Posterior vena cava (tissue), 2 donors: ENCODE measurements around the gene CHRND. TPM values are rescaled to one million over a fixed set of nuclear protein-coding genes. Genes with fewer than 3 reads are reported as not detected.
"Not testable (repeated sequence)": the region's sequence is repeated elsewhere in the genome, so short reads cannot be mapped to it uniquely, and the experiment has no call there.

Source experiments
- DNase-seq: peaks from one replicate; pipeline ENCODE4 v3.0.0-alpha.2; 2020; ENCODE audit warnings: low spot score
- intact Hi-C, 2 donors: fragments of 100-400 bp; cut with DNase I; formaldehyde crosslinking; loops; one replicate each; pipeline versions ENCODE4 v1.14.1 to v1.14.2; 2022 to 2023
- total RNA-seq, 2 donors: library from RNA; stranded (reverse); fragmentation: NEBNext Ultra II Directional; extraction: Animal tissue kit (Norgen Biotek cat#: 25700); gene quantifications; one replicate each; pipeline ENCODE4 v1.2.1, GENCODE V29; 2021
- donor health status: DM: yes; HTN: yes; CAD: no.
- donor health status: DM: yes; HTN: yes; CAD: no.

CHRND gene
- total RNA-seq, 2 donors from 2014 or later: not detected

DNA sequence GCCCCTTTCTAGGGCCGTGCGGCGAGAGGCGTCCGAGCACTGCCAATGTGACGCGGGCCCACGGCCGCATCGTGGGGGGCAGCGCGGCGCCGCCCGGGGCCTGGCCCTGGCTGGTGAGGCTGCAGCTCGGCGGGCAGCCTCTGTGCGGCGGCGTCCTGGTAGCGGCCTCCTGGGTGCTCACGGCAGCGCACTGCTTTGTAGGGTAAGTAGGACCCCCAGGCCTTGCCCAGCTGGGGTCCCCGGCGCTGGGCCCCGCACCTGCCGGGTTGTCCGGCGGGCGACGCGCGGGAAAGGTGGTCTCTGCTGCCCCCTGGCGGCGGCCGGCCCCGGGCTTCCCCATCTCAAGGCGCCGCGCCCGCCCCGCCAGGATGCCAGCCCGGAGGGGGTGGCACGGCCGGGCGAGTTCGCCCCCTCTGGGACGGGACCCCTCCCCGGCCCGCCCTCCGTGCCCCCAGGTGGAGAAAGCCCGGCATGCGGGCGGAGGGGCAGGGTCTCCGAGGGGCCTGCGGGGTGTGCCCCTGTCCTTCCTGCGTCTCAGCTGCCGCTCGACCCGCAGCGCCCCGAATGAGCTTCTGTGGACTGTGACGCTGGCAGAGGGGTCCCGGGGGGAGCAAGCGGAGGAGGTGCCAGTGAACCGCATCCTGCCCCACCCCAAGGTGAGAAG lies 3.9 kb upstream of the CHRND start:
- intact Hi-C loops: loop anchor here in 1 of 2 donors (10.0 kb wide), 2 partner anchors 77 to 607 kb away; no protein-coding TSS in a partner anchor
- no peak for DNase-seq

DNA sequence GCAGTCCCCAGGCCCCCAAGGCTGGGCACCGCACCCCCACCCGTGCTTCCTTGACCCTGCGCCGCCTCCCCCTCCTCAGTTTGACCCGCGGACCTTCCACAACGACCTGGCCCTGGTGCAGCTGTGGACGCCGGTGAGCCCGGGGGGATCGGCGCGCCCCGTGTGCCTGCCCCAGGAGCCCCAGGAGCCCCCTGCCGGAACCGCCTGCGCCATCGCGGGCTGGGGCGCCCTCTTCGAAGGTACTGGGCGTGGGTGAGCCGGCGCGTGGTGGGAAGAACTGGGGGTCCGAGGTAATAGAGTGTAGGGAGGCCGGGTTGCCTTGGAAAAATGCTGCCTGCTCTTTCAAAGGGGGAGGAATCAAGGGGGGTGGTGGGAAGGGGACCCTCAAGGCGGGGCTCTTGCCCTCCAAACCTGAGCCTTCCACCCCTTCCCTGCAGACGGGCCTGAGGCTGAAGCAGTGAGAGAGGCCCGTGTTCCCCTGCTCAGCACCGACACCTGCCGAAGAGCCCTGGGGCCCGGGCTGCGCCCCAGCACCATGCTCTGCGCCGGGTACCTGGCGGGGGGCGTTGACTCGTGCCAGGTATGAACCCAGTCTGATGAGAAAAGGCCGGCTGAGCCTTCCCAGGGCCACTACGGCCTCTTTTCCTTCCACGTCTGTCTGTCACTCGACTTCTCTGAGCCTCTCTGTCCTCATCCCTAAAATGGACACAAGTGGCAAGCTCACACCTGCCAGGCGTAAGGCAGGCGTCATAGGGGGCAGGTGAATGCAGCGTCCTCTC lies 3.1 kb upstream of the CHRND start:
- intact Hi-C loops: loop anchor here in 1 of 2 donors (10.0 kb wide), 2 partner anchors 78 to 608 kb away; no protein-coding TSS in a partner anchor
- DNase-seq: no peak

GRCh38 chr2:232523402-232523681 lies 2.6 kb upstream of the CHRND start:
- intact Hi-C loops: loop anchor here in 1 of 2 donors (10.0 kb wide), 2 partner anchors 79 to 609 kb away; no protein-coding TSS in a partner anchor

DNA sequence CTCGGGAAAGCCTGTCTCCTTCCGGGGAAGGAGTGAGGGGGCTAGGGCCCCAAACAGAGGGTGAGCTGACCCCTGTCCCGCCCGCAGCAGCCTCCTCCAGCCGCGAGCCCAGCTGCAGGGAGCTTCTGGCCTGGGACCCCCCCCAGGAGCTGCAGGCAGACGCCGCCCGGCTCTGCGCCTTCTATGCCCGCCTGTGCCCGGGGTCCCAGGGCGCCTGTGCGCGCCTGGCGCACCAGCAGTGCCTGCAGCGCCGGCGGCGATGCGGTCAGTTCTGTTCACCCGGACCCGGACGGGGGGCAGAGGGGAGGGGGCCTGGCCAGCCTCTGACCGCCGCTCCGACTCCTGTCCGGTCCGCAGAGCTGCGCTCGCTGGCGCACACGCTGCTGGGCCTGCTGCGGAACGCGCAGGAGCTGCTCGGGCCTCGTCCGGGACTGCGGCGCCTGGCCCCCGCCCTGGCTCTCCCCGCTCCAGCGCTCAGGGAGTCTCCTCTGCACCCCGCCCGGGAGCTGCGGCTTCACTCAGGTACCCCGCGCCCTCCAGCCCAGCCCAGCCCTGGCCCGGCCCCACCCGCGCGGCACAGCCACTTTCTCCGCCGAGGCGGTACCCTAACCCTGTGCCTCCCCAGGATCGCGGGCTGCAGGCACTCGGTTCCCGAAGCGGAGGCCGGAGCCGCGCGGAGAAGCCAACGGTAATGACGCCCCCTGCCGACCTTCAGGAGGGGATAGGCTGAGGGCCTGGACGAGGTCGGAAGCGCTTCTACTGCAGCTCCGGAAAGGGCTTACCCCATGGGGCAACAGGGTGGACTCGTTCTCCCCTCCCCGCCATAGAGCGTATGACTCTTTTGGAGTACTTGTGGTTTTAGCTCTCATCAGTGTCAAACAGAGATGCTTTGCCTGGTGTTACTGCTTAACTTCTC lies 2.0 kb upstream of the CHRND start:
- DNase-seq: no peak
- intact Hi-C loops: loop anchor here in 1 of 2 donors (10.0 kb wide), 2 partner anchors 79 to 609 kb away; no protein-coding TSS in a partner anchor

More at GRCh38 chr2:232523402-232523681, 2.6 kb upstream of the CHRND start:
- no peak for DNase-seq

DNA sequence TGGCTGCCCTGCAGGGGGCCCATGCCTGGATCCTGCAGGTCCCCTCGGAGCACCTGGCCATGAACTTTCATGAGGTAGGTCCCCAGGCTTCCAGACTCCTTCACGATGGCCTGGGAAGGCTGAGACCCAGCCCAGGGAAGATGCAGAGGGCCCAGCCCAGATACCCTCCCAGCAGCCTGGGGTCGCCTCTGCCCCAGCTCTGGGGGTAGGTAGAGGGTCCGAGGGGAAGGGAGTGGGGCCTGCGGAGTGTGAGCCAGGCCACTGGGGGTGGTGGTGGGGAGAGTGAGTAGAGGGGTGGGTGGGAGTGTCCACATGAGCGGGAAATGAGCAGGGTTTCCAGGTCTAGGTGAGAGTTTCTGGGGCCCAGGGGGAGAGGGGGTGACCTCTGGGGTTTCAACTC lies 1.2 kb upstream of the CHRND start:
- no peak for DNase-seq
- intact Hi-C loops: loop anchor here in 1 of 2 donors (10.0 kb wide), 2 partner anchors 80 to 610 kb away; no protein-coding TSS in a partner anchor

DNA sequence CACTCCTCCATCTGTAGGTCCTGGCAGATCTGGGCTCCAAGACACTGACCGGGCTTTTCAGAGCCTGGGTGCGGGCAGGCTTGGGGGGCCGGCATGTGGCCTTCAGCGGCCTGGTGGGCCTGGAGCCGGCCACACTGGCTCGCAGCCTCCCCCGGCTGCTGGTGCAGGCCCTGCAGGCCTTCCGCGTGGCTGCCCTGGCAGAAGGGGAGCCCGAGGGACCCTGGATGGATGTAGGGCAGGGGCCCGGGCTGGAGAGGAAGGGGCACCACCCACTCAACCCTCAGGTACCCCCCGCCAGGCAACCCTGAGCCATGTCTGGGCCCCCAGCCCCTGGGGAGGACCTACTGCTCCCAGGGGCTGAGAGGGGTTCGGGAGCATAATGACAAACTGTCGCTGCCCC lies 761 bp upstream of the CHRND start:
- no peak for DNase-seq
- intact Hi-C loops: loop anchor here in 1 of 2 donors (10.0 kb wide), 2 partner anchors 80 to 610 kb away; no protein-coding TSS in a partner anchor

- intact Hi-C loops: loop anchor here in 1 of 2 donors (10.0 kb wide), 2 partner anchors 82 to 612 kb away; no protein-coding TSS in a partner anchor
- DNase-seq: no peak
These were observed 497 bp downstream of the CHRND start for GRCh38 chr2:232526372-232526941.

- DNase-seq: no peak
- intact Hi-C loops: loop anchor here in 1 of 2 donors (10.0 kb wide), 2 partner anchors 83 to 613 kb away; no protein-coding TSS in a partner anchor
These were observed 2.0 kb downstream of the CHRND start for GRCh38 chr2:232527905-232528470.

DNA sequence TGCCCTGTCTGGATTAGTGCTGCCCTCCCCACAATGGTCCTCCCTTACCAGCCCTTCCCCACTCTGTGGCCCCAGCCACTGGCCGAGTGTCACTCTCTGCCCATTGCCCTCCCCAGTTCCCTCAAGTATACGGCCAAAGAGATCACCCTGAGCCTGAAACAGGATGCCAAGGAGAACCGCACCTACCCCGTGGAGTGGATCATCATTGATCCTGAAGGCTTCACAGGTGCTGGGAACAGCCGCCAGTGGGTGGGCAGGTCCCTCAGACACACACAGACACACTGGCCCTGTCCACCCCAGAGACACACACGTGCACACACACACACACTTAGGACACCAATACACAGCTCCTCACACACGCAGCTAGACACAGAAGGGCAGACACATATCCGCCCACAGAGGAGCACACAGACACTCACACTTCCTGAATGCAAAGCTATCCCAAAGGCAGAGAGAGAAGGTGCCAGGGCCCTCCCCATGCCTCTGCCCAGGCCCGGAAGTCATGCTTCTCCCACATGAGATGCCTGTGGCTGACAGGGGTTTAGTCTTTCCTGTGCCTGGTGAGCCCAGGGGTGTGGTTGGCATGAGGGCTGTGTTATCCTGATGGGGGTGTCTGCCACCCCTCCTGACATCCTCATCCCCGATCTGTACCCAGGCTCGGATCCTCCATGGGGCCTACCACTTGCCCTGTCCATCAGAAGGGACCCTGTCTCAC lies 2.9 kb downstream of the CHRND start:
- peak; percentile 70 for DNase-seq
- intact Hi-C loops: loop anchor here in 1 of 2 donors (10.0 kb wide), 2 partner anchors 84 to 614 kb away; no protein-coding TSS in a partner anchor

DNA sequence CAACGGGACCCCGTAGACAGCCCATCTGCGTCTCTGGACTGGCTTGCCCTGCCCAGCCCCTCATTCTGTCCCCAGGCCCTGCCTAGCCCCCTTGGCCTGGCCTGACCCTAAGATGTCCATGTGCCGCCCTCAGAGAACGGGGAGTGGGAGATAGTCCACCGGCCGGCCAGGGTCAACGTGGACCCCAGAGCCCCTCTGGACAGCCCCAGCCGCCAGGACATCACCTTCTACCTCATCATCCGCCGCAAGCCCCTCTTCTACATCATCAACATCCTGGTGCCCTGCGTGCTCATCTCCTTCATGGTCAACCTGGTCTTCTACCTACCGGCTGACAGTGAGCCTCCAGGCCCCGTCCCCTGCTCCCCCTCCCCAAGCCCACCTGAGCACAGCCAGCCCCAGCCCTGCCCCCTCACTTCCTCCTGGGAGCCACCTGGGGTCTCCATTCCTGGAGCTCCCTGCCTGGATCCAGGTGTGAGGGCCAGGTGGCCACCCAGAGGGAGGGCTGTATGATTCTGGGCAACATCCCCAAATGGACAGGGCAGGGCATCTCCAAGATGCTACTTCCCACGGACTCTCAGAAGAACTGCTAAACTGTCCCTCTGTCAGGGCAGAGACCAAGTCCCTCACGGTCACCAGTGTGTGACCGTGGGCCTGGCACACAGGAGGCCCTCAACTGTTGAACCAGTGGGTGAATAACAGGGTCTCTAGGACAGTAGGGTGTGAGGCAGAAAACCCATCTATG lies 4.0 kb downstream of the CHRND start:
- intact Hi-C loops: loop anchor here in 1 of 2 donors (10.0 kb wide), 2 partner anchors 85 to 615 kb away; no protein-coding TSS in a partner anchor
- peak; percentile 66 for DNase-seq

- peak; percentile 52 for DNase-seq
These were observed 4.8 kb downstream of the CHRND start for GRCh38 chr2:232530626-232531260.

DNA sequence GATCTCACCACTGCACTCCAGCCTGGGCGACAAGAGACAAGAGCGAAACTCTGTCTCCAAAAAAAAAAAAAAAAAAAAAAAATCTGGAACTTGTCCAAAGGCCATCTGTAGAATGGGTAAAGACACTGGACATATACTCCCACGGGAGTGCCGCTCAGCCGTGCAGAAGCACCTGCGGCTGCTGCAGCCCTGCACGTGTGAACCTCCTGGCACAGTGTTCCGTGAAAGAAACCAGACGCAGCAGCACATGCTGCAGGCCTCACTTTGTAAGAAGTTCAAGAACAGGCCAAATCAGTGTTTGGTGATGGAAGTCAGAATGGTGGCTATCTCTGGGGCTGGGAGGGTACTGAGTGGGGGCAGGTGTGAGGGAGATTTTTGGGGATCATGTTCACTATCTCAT lies 6.5 kb downstream of the CHRND start:
- peak; percentile 48 for DNase-seq
- intact Hi-C loops: no loop called here

More at GRCh38 chr2:232530626-232531260, 4.8 kb downstream of the CHRND start:
- intact Hi-C loops: no loop called here

DNA sequence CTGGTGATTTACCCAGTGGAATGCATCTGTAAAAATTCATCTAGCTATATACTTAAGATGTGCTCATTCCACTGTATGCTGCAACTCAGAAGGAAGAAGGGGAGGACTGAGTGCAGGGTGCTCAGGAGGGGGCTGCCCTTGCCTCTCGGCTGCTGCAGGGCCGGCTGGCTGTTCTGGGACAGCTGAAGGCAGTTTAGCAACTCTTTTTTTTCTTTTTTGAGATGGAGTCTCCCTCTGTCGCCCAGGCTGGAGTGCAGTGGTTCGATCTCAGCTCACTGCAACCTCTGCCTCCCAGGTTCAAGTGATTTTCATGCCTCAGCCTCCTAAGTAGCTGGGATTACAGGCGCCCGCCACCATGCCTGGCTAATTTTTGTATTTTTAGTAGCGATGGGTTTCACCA lies 6.9 kb downstream of the CHRND start:
- DNase-seq, intact Hi-C loops: not testable (repeated sequence)

GRCh38 chr2:232533944-232534710 lies 8.2 kb downstream of the CHRND start:
- peak; percentile 72 for DNase-seq
- intact Hi-C loops: no loop called here

- intact Hi-C loops: loop anchor here in 1 of 2 donors (5.0 kb wide), 1 partner anchor 1922 kb away; no protein-coding TSS in a partner anchor
- peak; percentile 67 for DNase-seq
These were observed 9.1 kb downstream of the CHRND start for GRCh38 chr2:232534940-232535651.
